HG02938 (cell line): Measurements from ENCODE around the gene ERGIC2.
"Not testable (repeated sequence)": the region's sequence is repeated elsewhere in the genome, so short reads cannot be mapped to it uniquely, and the experiment has no call there.

Experiments
- ATAC-seq: cut with Tn5 transposase; IDR thresholded peaks from one replicate; pipeline ENCODE4 v1.9.1; 2021; ENCODE audit warnings: mild to moderate bottlenecking, moderate library complexity; ENCODE audit not compliant: unreplicated experiment

The ERGIC2 gene

DNA sequence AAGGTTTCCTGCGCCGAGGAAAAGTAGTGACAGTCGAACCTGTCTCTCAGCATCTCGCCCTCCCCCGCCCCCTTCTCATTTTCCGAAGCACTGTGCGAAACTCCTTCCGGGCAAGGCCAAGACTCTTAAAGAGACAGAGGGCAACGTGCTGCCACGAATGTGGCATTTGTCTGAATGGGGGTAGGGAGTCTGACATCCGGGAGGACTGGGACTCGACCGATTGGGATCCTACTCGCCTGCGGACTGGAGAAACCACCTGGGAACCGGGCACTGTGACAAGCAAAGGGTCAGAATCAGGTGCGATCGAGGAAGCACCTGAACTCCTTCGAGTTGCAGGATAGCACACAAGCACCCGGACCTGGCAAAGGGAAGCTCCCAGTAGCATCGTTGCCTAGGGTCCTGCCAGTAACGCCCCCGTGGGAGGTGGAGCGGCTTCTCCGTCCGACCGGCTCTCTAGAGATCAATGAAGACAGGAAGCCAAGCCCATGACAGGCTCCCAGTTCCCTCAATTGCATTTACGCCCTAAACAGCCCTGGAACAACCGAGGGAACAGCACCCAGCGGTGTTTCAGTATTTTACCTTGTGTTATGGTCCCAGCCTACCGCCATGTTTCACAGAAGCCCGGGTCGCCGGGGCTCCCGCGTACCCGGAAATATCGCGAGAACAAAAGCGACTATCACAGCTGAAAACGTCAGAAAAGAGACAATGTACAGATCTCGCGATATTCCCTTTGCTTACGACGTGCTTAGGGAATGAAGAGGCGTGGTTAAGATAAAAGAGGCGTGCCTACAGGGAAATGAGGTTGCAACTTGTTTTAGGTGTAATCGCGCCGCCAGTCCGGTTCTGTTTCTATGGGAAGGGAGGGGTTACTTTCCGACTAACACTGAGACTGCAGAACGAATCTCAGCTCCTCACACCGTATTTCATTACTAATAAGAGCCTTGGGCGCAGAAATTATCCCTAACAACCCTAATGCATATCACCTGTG is at the start of gene ERGIC2:
Gene ERGIC2 (minus strand): TSS at position 637 of the 988 bp plus-strand sequence. CDS start 9,539 bp downstream, outside the sequence.
- ATAC-seq = peak; percentile 95

DNA sequence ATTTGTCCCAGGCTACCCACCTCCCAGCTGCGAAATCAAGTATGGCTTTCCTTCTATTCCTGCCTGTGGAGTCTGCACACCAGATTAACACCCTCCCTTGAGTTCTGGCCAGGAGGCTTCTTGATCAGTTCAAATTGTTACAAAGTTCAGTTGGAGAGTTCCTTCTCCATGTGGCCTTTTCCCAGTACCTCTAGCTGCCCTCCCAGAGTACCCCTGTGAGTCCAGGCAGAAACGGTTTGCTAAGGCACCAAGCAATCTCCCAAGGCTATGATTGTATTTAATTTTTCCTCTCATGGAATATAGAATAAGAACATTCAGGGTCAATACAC is 49.7 kb upstream of the ERGIC2 start:
- ATAC-seq = no peak

GRCh38 chr12:29429999-29430715 is 49.2 kb upstream of the ERGIC2 start:
- no peak for ATAC-seq

DNA sequence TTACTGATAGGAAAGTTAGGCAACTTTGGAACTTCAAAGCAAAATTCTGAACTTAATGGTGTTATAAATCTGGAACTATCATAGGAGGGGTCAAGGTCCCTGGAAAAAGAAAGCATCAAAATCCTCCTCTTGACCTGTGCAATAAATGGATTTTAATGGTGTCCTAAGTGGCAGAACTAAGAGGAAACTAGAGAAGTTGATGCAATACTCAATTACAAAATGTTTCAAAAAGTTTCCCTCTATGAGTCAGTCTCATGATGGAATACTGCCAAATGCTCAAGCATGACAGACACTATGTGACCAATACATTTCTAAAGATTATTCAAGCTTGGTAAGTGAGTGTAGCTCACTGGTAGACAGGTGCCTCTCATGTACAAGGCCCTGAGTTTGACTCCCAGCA is 47.7 kb upstream of the ERGIC2 start:
- ATAC-seq = peak; percentile 56

DNA sequence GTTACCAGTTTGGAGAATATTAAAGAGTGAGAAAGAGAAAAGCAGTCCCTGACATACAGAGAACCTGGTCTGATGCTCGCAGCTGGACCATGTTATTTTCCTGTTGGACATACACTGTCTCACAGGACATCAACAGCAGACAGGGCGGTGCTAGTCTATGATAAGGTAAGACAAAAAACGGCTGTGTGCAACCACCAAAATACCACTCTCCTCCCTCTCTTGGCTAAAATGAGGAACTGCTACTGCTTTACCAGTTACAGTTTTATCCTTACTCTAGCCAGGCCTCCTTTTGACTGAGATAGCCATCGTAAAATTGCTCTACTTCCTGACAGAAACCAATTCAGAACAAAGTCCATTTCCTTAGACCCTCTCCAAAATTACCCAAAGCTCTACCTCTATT is 47.0 kb upstream of the ERGIC2 start:
- ATAC-seq = peak; percentile 98

GRCh38 chr12:29426498-29426897 is 45.5 kb upstream of the ERGIC2 start:
- ATAC-seq = no peak

- ATAC-seq = no peak
Measured at GRCh38 chr12:29425722-29426121, 44.8 kb upstream of the ERGIC2 start.

- ATAC-seq = no peak
Measured at GRCh38 chr12:29416748-29417147, 35.8 kb upstream of the ERGIC2 start.

DNA sequence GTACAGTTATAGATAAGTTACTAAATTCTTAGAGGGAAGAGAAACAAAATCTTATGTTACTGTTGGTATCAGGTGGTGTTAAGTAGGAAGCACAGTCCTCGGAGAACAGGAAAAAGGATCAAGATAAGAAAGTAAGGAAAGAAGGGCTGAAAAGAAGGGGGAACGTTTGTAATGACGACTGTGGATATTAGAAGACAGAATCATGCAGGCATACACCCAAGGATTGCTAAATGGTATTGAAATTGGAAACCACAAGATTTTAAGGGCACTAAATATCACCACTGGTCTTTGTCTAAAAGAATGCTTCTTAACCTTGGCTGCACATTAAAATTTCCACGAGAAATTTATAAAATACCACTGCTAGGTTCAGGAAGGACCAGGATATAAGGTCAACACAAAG is 34.1 kb upstream of the ERGIC2 start:
- no peak for ATAC-seq

GRCh38 chr12:29414368-29414767 is 33.4 kb upstream of the ERGIC2 start:
- no peak for ATAC-seq

DNA sequence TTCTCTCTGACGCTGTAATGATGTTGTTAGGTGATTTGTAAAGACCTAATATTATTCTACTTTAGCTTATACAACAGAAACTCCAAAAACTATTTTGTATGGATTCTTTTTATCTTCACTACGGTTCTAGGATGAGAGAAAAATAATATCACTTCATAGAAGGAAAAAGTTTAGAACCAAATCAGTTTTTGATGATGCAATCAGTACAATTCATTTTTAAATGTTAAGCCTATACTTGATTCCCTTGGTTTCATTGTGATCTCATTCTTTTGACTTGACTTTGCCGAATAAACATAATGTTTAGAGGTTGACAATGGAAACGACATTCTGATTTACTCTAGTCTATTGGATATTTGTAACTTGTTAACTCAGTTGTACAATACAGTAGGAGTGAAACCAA is 24.6 kb upstream of the ERGIC2 start:
- ATAC-seq = no peak

DNA sequence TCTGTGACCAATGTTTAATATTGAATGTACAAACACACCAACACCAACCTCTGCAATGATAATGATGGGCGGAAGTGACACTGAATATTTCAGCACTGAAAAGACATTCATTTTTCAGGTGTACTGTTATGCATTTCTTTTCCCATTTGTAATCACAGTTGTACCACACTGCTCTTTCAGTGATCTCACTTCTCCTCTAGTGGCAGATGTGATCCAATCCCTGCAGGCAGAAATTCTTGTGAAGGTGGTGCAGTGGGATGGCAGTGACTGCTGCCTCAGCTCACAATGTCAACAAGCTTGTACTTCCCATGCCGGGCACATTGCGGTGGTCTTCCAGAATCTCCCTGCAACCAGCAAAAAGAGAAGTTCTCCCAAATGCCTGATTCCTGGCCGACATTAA is 23.0 kb upstream of the ERGIC2 start:
- ATAC-seq = no peak

- no peak for ATAC-seq
Measured at GRCh38 chr12:29402437-29402836, 21.5 kb upstream of the ERGIC2 start.

GRCh38 chr12:29398495-29398894 is 17.5 kb upstream of the ERGIC2 start:
- peak; percentile 85 for ATAC-seq

- ATAC-seq = no peak
Measured at GRCh38 chr12:29396774-29397173, 15.8 kb upstream of the ERGIC2 start.

DNA sequence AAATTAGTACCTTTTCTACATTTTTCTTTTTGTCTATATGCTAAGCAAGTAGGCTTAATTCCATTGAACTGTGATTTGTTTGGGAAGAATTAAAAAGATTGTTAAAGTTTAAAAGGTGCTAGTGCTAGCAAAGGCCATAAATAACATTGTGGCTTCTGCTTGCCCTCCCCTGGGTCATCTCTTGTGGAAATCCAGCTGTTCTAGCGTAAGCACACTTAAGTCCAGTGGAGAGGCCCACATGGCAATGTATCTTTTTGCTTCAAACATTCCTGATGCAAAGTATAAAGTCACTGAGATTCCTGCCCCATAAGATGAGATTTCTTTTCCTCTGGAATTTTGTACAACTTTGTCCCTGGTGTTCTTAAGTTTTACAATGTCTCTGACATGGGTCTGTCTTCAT is 14.4 kb upstream of the ERGIC2 start:
- no peak for ATAC-seq

DNA sequence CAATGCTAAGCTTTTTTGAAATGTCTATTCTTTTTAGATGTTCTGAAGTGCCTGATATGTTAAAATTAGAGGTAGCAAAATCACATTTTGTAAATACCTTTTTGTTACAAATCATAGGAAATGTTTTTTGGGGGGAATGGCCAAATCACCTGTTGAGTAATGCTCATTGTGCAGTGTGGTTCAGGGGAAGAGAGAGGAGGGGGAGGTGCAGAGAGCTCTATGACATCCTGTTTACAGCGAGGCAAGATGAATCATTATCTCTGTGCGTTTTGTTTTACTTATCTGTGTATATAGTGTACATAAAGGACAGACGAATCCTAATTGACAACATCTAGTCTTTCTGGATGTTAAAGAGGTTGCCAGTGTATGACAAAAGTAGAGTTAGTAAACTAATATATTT is 9.4 kb upstream of the ERGIC2 start:
- not testable (repeated sequence) for ATAC-seq

GRCh38 chr12:29389295-29389919 is 8.4 kb upstream of the ERGIC2 start:
- ATAC-seq = no peak

GRCh38 chr12:29386084-29386680 is 5.2 kb upstream of the ERGIC2 start:
- ATAC-seq = not testable (repeated sequence)

- ATAC-seq = not testable (repeated sequence)
Measured at GRCh38 chr12:29385194-29385593, 4.2 kb upstream of the ERGIC2 start.

DNA sequence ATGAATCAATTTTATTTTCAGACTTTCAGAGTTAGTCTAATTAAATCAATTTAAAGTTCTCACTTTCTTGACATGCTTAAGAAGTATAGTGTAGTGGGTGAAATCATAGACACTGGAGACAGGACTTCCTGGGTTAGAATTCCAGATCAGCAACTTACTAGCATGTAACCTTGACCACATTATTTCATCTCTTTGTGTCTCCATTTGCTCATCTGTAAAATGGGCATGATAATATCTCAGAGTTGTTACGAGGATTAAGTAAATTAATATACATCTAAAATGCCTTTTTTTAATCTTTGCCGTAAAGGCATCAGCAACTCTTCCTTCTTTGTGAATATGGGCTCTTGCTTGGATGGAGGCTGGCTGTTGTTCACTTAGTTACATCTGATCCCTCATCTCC is 1.3 kb upstream of the ERGIC2 start:
- ATAC-seq = no peak
